Transverse colon (tissue), 4 donors: ENCODE data around the gene TCAIM.

Experiments used
- CTCF ChIP-seq, 5 experiments: fragments of 200-600 bp in 3 of 5; fragments of 450-650 bp in 2 of 5; sonication (generic) in 3 of 5; IDR thresholded peaks; 1 replicate in 2 of 5; 2 replicates in 3 of 5; pipeline ENCODE4 v1.5.1; 2016 to 2017; ENCODE audit warnings: antibody characterized with exemption in 5 of 5, inconsistent platforms in 3 of 5, mild to moderate bottlenecking in 2 of 5, moderate library complexity in 1 of 5
- EP300 ChIP-seq: sonication (generic); formaldehyde crosslinking; IDR thresholded peaks from one replicate; pipeline ENCODE4 v1.6.1; 2017; ENCODE audit warnings: antibody characterized with exemption, low read depth
- POLR2A ChIP-seq: fragments of 450-650 bp; IDR thresholded peaks from one replicate; pipeline ENCODE4 v1.6.1; 2016; ENCODE audit warnings: antibody characterized with exemption, mild to moderate bottlenecking, moderate library complexity
- POLR2AphosphoS5 ChIP-seq, 3 donors: sonication (generic); formaldehyde crosslinking; IDR thresholded peaks; one replicate each; pipeline ENCODE4 v1.6.1; 2016; ENCODE audit warnings: antibody characterized with exemption in 3 of 3

GRCh38 chr3:44446929-44447328 is 108.4 kb downstream of the TCAIM start:
- TF ChIP-seq CTCF (IDR thresholded peaks at IDR 0.05) (no peak), POLR2A (no peak), POLR2AphosphoS5 (IDR thresholded peaks at IDR 0.05) (no peak), EP300 (no peak)
